C4-2B (cell line): Measurements from ENCODE around the gene RBP5.

ENCODE experiments used
- ZFX ChIP-seq: fragments of 450-650 bp; IDR thresholded peaks from 2 replicates; pipeline ENCODE4 v1.6.1; 2017
- TF ChIP-seq, protein P1 (sequence below): fragments of 450-650 bp; conservative IDR thresholded peaks from 2 replicates; pipeline ENCODE4 v1.5.1; 2017; ENCODE audit warnings: mild to moderate bottlenecking

- TF ChIP-seq, protein P1, sequence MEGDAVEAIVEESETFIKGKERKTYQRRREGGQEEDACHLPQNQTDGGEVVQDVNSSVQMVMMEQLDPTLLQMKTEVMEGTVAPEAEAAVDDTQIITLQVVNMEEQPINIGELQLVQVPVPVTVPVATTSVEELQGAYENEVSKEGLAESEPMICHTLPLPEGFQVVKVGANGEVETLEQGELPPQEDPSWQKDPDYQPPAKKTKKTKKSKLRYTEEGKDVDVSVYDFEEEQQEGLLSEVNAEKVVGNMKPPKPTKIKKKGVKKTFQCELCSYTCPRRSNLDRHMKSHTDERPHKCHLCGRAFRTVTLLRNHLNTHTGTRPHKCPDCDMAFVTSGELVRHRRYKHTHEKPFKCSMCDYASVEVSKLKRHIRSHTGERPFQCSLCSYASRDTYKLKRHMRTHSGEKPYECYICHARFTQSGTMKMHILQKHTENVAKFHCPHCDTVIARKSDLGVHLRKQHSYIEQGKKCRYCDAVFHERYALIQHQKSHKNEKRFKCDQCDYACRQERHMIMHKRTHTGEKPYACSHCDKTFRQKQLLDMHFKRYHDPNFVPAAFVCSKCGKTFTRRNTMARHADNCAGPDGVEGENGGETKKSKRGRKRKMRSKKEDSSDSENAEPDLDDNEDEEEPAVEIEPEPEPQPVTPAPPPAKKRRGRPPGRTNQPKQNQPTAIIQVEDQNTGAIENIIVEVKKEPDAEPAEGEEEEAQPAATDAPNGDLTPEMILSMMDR = no peak
- TF ChIP-seq ZFX = no peak
These were observed 24.1 kb upstream of the RBP5 start for GRCh38 chr12:7152818-7153217.
